ENCODE results near the gene WDFY1. TPM values are rescaled to one million over a fixed set of nuclear protein-coding genes. Genes with fewer than 3 reads are reported as not detected.

Gene WDFY1
- total RNA-seq, 6 donors from 2014 or later: 32.6 to 90.1 (median 41.2) TPM

DNA sequence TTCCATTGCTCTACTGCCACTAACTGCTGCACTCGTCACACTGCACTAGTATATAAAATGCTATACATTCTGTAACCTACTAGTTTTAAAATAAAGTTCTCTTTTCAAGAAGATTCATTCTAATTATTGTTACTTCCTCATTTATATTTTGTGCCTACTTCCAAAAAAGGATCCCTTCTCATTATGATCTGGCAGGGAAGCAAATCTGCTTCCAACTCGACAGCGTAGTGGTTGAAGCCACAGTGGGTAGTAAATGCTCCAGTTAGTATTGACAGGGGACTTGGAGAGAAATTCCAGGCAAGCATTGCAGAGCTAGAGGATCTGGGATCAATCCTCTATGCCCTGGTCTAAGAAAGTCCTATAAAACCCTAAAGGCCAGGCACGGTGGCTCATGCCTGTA lies 54.4 kb downstream of the WDFY1 start:
- DNase-seq (no peak), ATAC-seq (ENCODE audit: low FRiP score in 2 of 2) (no peak)
- no peaks in the 10 kb centered on the region for H3K9me3 ChIP-seq
- no peak overlapping the region for H3K27ac ChIP-seq
- 60 to 61% methylated on average over 4 of the region's 4 CpGs for WGBS, 2 donors
- H3K36me3 ChIP-seq: peaks cover 3 to 76% (median 22%) of the 10 kb centered on the region in 4 donors
- H3K4me3 ChIP-seq: no peak overlapping the region
- no peaks in the 10 kb centered on the region for H3K27me3 ChIP-seq
- no peak for TF ChIP-seq EP300 (IDR thresholded peaks at IDR 0.05)
- TF ChIP-seq POLR2AphosphoS5 (IDR thresholded peaks at IDR 0.05): no peak
- TF ChIP-seq POLR2A (IDR thresholded peaks at IDR 0.05): no peak
- TF ChIP-seq, protein P1, sequence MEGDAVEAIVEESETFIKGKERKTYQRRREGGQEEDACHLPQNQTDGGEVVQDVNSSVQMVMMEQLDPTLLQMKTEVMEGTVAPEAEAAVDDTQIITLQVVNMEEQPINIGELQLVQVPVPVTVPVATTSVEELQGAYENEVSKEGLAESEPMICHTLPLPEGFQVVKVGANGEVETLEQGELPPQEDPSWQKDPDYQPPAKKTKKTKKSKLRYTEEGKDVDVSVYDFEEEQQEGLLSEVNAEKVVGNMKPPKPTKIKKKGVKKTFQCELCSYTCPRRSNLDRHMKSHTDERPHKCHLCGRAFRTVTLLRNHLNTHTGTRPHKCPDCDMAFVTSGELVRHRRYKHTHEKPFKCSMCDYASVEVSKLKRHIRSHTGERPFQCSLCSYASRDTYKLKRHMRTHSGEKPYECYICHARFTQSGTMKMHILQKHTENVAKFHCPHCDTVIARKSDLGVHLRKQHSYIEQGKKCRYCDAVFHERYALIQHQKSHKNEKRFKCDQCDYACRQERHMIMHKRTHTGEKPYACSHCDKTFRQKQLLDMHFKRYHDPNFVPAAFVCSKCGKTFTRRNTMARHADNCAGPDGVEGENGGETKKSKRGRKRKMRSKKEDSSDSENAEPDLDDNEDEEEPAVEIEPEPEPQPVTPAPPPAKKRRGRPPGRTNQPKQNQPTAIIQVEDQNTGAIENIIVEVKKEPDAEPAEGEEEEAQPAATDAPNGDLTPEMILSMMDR (IDR thresholded peaks at IDR 0.05): no peak
- no peaks in the 10 kb centered on the region for H3K4me1 ChIP-seq

DNA sequence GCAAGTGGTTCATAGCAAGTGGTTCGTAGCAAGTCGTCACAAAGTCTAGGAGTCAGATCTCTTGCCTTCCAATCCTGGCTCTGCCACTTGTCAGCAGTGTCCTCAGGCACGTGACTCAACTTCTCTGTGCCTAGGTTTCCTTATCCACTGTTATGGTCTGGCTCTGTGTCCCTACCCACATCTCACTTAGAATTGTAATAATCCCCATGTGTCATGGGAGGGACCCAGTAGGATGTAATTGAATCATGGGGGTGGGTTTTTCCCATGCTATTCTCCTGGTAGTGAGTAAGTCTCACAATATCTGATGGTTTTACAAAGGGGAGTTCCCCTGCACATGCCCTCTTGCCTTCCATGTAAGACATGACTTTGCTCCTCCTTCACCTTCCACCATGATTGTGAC lies 55.9 kb downstream of the WDFY1 start:
- TF ChIP-seq, protein P1 (IDR thresholded peaks at IDR 0.05): no peak
- no peak for TF ChIP-seq EP300 (IDR thresholded peaks at IDR 0.05)
- TF ChIP-seq POLR2AphosphoS5 (IDR thresholded peaks at IDR 0.05): no peak
- no peak for TF ChIP-seq POLR2A (IDR thresholded peaks at IDR 0.05)
- no peak for ATAC-seq (ENCODE audit: low FRiP score in 2 of 2)
- H3K36me3 ChIP-seq: peaks cover 6 to 77% (median 25%) of the 10 kb centered on the region in 4 donors
- H3K4me3 ChIP-seq: no peak overlapping the region
- H3K27ac ChIP-seq: no peak overlapping the region
- no peaks in the 10 kb centered on the region for H3K4me1 ChIP-seq
- no peaks in the 10 kb centered on the region for H3K27me3 ChIP-seq
- WGBS, 2 donors: 98 to 100% methylated on average over 3 of the region's 3 CpGs
- no peaks in the 10 kb centered on the region for H3K9me3 ChIP-seq
- DNase-seq: no peak

DNA sequence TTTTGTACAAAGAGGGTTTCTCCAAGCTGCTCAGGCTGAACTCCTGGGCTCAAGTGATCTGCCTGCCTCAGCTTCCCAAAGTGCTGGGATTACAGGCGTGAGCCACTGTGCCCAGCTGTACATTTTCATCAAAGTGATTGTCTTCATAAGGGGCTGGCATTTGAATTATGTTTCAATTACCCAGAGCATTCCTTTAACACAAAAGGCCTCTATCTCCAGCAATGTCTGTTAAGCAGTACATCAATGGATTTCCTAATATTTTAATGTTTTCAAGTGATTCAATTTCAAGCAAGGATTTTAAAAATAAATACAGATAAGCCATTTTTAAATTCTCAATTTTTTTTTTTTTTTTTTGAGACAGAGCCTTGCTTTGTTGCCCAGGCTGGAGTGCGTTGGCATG lies 56.9 kb downstream of the WDFY1 start:
- H3K27ac ChIP-seq: no peak overlapping the region
- no peak for ATAC-seq (ENCODE audit: low FRiP score in 2 of 2)
- no peaks in the 10 kb centered on the region for H3K27me3 ChIP-seq
- H3K36me3 ChIP-seq: peaks cover 2 to 77% (median 23%) of the 10 kb centered on the region in 4 donors
- no peak for DNase-seq
- TF ChIP-seq, protein P1 (IDR thresholded peaks at IDR 0.05): no peak
- TF ChIP-seq EP300 (IDR thresholded peaks at IDR 0.05): no peak
- TF ChIP-seq POLR2AphosphoS5 (IDR thresholded peaks at IDR 0.05): no peak
- no peaks in the 10 kb centered on the region for H3K9me3 ChIP-seq
- H3K4me1 ChIP-seq: no peaks in the 10 kb centered on the region
- 94 to 97% methylated on average over 2 of the region's 2 CpGs for WGBS, 2 donors
- no peak overlapping the region for H3K4me3 ChIP-seq

DNA sequence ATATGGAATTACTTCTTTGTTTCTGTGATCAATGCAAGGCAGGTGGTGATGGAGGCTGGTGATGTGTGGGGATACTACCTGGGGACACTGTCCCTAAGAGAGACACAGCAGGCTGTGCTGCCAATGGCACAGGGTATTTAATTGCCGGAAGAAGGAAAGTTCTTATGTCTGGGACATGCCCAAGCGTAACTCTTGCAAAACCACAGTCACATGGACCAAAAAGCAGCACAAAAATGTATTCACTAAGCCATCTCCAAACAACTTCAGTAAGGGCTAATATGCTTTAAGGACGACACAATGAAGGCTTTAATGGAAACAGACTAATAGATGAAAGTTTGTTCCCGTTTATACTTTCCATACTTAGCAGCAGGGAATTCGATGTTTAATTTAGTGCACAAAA lies 58.0 kb downstream of the WDFY1 start:
- WGBS, 2 donors: 67% methylated on average over 5 of the region's 5 CpGs
- no peak overlapping the region for H3K4me3 ChIP-seq
- H3K27me3 ChIP-seq: no peaks in the 10 kb centered on the region
- no peak overlapping the region for H3K27ac ChIP-seq
- H3K9me3 ChIP-seq: no peaks in the 10 kb centered on the region
- no peak for TF ChIP-seq POLR2A (IDR thresholded peaks at IDR 0.05)
- TF ChIP-seq, protein P1 (IDR thresholded peaks at IDR 0.05): no peak
- no peak for TF ChIP-seq EP300 (IDR thresholded peaks at IDR 0.05)
- no peak for TF ChIP-seq POLR2AphosphoS5 (IDR thresholded peaks at IDR 0.05)
- peaks cover 2 to 77% (median 22%) of the 10 kb centered on the region in 4 donors for H3K36me3 ChIP-seq
- H3K4me1 ChIP-seq: no peaks in the 10 kb centered on the region
- DNase-seq (no peak), ATAC-seq (ENCODE audit: low FRiP score in 2 of 2) (peak in 1 of 2 donors; percentile 39)

DNA sequence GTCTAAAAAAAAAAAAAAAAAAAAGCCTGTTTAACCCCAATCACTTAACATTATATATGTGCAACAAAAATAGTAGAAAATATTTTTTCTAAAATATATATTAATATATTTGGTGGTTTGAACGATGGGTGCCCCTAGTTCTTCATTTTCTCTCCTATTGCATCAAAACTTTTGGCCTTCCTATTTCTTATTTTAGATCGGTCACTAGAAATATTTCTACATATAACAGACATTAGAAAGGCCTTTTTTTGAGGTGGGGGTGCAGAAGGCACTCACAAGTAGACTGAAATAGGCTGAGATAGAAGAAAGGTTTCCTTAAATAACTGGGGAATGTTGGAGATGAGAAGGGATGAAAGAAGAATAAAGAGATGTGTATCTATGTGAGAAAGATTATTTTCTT lies 58.4 kb downstream of the WDFY1 start:
- Histone ChIP-seq H3K27ac (no peak overlapping the region), H3K36me3 (peaks cover 5 to 77% (median 24%) of the 10 kb centered on the region in 4 donors), H3K4me1 (no peaks in the 10 kb centered on the region)

More for the DNA sequence above, 58.4 kb downstream of the WDFY1 start:
- WGBS, 2 donors: 0 to 2% methylated on average over 2 of the region's 2 CpGs
- no peak for DNase-seq
- no peaks in the 10 kb centered on the region for H3K9me3 ChIP-seq
- TF ChIP-seq, protein P1 (IDR thresholded peaks at IDR 0.05): no peak
- TF ChIP-seq POLR2A (IDR thresholded peaks at IDR 0.05): no peak
- no peak for ATAC-seq (ENCODE audit: low FRiP score in 2 of 2)
- H3K27me3 ChIP-seq: no peaks in the 10 kb centered on the region
- no peak overlapping the region for H3K4me3 ChIP-seq
